H1 (cell line): ENCODE data around the gene FOXL2. TPM values are rescaled to one million over a fixed set of nuclear protein-coding genes. Genes with fewer than 3 reads are reported as not detected.

Experiments
- CEBPB ChIP-seq: IDR thresholded peaks from 2 replicates; pipeline ENCODE4 v1.6.1; 2012; ENCODE audit warnings: low read depth, low read length
- CHD2 ChIP-seq: IDR thresholded peaks from 2 replicates; pipeline ENCODE4 v1.6.1; 2012; ENCODE audit warnings: low read length, improper control_type of control experiment
- CHD7 ChIP-seq: fragments of 300-600 bp; sonication (generic); IDR thresholded peaks from 2 replicates; pipeline ENCODE4 v1.7.1; 2012; ENCODE audit warnings: low read length, moderate library complexity, mild to moderate bottlenecking, inconsistent platforms; ENCODE audit not compliant: insufficient replicate concordance
- EZH2 ChIP-seq: fragments of 200-600 bp; sonication (generic); IDR thresholded peaks from 2 replicates; pipeline ENCODE4 v1.7.1; 2012; ENCODE audit warnings: low read depth, mild to moderate bottlenecking, moderate library complexity, low read length, inconsistent platforms; ENCODE audit not compliant: severe bottlenecking
- HDAC2 ChIP-seq, 2 experiments: fragments of 300-600 bp in 1 of 2; sonication (generic) in 1 of 2; IDR thresholded peaks; 2 replicates each; pipeline ENCODE4 v1.6.1; 2011 to 2012; ENCODE audit warnings: low read depth in 2 of 2, low read length in 2 of 2, mild to moderate bottlenecking in 2 of 2, moderate library complexity in 2 of 2, borderline replicate concordance in 1 of 2, inconsistent platforms in 1 of 2
- MAX ChIP-seq: IDR thresholded peaks from 2 replicates; pipeline ENCODE4 v1.6.1; 2012; ENCODE audit warnings: inconsistent platforms
- NANOG ChIP-seq: IDR thresholded peaks from 2 replicates; pipeline ENCODE4 v1.6.1; 2011; ENCODE audit warnings: low read length, low read depth, mild to moderate bottlenecking, inconsistent platforms; ENCODE audit not compliant: insufficient read depth, poor library complexity, severe bottlenecking
- POLR2A ChIP-seq, 2 experiments: IDR thresholded peaks; 1 replicate in 1 of 2; 2 replicates in 1 of 2; pipeline ENCODE4 v1.6.1; 2011; ENCODE audit warnings: low read depth in 2 of 2, low read length in 2 of 2, mild to moderate bottlenecking in 2 of 2; ENCODE audit errors: control extremely low read depth in 1 of 2
- RFX5 ChIP-seq: IDR thresholded peaks from 2 replicates; pipeline ENCODE4 v1.6.1; 2011; ENCODE audit warnings: low read depth, low read length, improper control_type of control experiment, borderline replicate concordance
- polyA plus RNA-seq, 7 experiments: library from polyadenylated mRNA; depleted of rRNA in 3 of 7; stranded (reverse) in 5 of 7; unstranded in 2 of 7; fragments of >200 nt in 5 of 7; fragments of 200-250 nt in 2 of 7; gene quantifications; 1 replicate in 5 of 7; 2 replicates in 1 of 7; 4 replicates in 1 of 7; pipeline versions ENCODE4 v1.2.1 to v1.2.3, GENCODE V29; 2011 to 2013; ENCODE audit warnings: missing spikeins in 2 of 7, mixed read lengths in 2 of 7
- total RNA-seq: library from RNA; stranded (reverse); fragmentation: NEBNext Ultra II Directional; extraction: Animal tissue kit (Norgen Biotek cat#: 25700); gene quantifications from 2 replicates; pipeline ENCODE4 v1.2.1, GENCODE V29; 2021

FOXL2 gene
- total and polyA plus RNA-seq, 2 of the 8 experiments (the other 6 are each of a cell fraction or from before 2014, with no cell fraction given), result 0.59 to 2.4 TPM

- TF ChIP-seq CHD7 (no peak), CHD2 (no peak), MAX (peak; percentile 79), NANOG (no peak), RFX5 (no peak), POLR2A (IDR thresholded peaks at IDR 0.05; ENCODE audit: control extremely low read depth in 1 of 2, low read depth in 2 of 2, low read length in 2 of 2) (no peak), CEBPB (no peak), EZH2 (peak; percentile 88), HDAC2 (IDR thresholded peaks at IDR 0.05; ENCODE audit: borderline replicate concordance in 1 of 2, low read depth in 2 of 2, low read length in 2 of 2) (no peak)
Observed at GRCh38 chr3:138937690-138938055, 9.3 kb downstream of the FOXL2 start (continued).
